Thyroid gland (tissue), 4 donors: ENCODE measurements around the gene SGSH.

Source experiments
- CTCF ChIP-seq, 6 experiments: fragments of 200-600 bp in 3 of 6; fragments of 450-650 bp in 3 of 6; sonication (generic) in 3 of 6; IDR thresholded peaks; one replicate each; pipeline ENCODE4 v1.5.1; 2016 to 2019; ENCODE audit warnings: antibody characterized with exemption in 6 of 6, mild to moderate bottlenecking in 2 of 6, inconsistent platforms in 1 of 6, moderate library complexity in 1 of 6
- POLR2A ChIP-seq, 2 donors: fragments of 450-650 bp; IDR thresholded peaks; one replicate each; pipeline ENCODE4 v1.6.1; 2017; ENCODE audit warnings: antibody characterized with exemption in 2 of 2, mild to moderate bottlenecking in 2 of 2, moderate library complexity in 1 of 2

GRCh38 chr17:80181431-80181830 lies 38.7 kb downstream of the SGSH start:
- TF ChIP-seq CTCF (IDR thresholded peaks at IDR 0.05) (no peak), POLR2A (IDR thresholded peaks at IDR 0.05) (no peak)
